NCI-H510A treated with DMSO at 0.1 percent for 48 hours (cell line): ENCODE measurements around the gene MAGI2.
"Not testable (repeated sequence)": the region's sequence is repeated elsewhere in the genome, so short reads cannot be mapped to it uniquely, and the experiment has no call there.

Source experiments
- DNase-seq: peaks from one replicate; lab custom pipeline; 2025; lab: John Stamatoyannopoulos, UW

The MAGI2 gene

DNA sequence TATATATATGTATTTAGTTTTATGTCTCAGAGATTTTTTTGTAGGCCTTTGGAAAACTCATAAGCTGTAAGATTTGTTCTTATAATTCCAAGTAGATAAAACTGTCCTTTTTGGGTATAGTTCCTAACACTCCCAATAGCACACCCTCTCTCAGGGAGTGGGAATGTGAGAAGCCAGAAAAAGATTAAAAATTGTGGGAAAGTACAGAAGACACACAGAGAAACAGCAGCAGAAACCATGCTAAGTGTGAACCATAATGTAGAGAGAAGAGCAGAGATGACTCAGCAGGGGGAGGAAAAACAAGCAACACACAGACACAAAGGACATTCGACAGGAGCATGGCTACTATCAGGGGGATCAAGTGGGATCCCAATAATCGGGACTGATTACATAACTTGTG is 401.6 kb downstream of the MAGI2 start:
- DNase-seq = no peak

DNA sequence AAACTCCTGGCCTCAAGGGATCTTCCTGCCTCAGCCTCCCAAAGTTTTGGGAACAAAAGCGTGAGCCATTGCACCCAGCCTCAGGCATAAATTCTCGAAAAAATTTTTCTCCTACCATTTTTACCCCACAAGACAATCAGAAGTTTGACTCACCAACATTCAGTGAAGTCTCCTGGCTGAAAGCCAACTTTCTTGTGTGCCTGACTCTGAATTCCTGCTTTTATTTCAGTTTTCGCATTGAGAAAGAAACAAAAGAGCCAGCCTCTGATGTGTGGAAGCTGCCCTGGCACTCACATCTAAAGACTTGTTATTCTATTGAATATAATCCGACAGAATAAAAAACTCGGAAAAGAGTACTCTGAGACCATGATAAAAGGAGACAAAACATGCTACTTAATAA is 402.9 kb downstream of the MAGI2 start:
- no peak for DNase-seq

DNA sequence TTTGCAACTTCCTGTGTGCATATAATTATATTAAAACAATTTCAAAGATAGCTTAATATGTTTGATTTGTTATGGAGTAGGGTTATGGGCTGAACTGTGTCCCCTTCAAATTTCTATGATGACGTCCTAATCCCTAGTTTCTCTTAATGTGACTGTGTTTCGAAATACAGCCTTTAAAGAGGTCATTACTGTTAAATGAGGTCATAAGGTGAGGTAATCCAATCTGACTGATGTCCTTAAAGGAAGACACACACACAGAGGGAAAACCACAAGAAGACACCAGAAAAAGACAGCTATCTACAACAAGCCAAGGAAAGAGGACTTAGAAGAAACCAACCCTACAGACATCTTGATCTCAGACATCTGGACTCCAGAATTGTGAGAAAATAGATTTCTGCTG is 407.4 kb downstream of the MAGI2 start:
- DNase-seq = no peak

DNA sequence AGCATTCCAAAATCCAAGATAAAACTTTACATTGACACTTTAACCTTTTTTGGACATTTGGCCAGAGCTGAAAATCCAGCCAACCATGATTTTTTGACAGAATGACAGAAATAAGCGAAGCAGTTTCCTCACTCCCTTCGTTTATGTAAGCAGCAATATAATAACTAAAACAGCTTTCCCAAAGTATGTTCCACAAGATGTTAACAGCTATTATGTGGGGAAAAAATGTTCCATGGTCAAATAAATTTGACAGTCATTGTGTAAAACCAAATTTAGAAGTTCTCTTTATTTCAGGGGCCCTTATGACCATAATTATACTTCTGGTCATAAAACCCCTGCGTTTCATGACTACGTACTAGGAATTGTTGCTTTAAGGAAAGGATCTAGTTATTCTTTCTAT is 416.5 kb downstream of the MAGI2 start:
- no peak for DNase-seq

DNA sequence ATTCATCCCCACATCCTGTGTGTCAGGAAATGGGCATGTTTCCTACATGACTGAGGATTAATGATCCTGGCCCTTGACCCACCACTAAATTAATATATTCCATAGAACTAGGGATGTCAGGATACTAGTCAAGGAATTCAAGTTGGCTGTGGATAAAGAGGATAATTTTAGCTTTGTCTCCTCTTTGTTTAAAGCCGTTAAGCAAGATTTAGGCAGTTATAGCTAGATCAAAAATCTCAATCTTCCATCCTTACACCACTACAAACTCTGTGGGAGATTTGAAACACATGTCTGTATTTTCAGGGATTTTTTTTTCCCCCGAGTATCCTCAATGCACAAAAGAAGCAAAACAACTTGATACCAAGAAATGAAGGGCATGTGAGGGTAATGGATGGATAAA is 417.1 kb downstream of the MAGI2 start:
- no peak for DNase-seq

DNA sequence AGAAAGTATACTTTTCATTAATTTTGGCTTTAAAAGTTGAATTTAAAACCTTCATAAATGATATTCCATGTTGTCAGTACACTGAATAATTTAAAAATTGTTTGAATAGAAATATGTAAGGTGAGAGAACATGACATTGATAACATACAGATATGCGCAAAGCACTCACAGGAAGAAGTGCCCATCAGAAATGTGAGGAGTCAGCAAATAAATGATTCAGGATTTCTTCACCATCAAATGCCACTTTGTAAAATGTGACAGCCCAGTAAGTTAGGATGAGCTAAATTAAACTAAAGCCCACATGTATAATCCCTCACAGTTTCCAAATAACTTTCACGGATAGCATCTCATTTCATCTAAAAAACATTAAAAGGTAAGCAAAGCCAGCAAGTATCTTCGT is 417.6 kb downstream of the MAGI2 start:
- no peak for DNase-seq

DNA sequence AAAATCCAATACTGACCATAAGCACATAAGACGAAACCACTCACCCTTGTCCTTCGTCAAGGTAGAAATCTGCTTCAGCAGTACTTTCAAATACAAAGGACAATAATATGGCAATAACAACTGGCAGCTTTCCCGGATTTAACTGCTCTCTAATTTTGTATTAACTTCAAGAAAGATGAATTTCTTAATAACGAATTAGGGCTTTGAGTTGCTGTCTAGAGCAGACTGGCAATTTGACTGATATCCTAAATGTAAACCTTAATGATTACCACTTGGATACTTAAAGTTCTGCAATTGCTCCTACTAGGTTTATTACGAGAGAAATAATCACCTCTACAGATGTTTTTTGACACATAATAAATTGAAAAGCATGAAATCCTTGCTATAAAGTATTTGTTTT is 418.7 kb downstream of the MAGI2 start:
- DNase-seq = no peak

DNA sequence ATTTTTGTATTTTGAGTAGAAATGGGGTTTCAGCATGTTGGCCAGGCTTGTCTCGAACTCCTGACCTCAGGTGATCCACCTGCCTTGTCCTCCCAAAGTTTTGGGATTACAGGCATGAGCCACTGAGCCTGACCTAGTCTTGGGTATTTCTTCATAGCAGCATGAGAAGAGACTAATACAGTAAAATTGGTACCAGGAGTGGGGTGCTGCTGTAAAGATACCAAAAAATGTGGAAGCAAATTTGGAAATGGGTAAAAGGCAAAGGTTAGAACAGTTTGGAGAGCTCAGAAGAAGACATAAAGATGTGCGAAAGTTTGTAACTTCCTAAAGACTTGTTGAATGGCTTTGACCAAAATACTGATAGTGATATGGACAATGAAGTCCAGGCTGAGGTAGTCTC is 433.8 kb downstream of the MAGI2 start:
- not testable (repeated sequence) for DNase-seq

DNA sequence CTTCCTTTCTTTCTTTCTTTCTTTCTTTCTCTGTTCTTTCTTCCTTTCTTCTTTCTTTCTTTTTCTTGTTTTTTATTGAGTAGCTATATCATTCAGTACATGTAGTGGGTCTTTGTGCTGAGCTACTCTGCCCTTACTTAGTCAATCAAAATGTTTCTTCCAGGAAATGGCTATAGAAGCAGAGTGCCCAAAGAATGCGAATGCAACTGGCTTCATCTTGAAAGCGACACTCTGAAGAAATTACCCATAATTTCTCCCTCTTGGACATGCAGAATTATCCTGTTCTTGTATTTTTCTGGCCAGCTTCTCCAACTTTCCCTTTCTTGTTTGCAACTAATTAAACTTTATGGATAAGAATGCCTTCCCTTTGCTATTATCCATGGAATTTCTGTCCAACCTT is 441.5 kb downstream of the MAGI2 start:
- no peak for DNase-seq

DNA sequence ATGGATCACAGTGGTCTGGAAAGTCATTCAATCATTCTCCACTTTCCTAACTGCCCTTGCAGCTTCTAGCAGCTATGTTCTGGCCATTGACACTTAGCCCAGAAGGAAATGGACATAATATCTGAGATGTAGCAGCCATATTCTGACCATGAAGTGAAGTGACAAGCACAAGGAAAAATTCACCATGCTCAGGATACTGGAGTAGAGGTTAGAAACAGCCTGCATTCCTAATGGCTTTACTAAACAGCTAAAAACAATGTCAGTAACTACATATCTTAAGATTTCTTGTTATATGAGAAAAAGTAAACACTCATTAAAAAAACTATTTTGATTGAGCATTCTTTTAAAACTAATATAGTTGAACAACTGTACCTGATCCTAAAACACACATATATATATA is 443.8 kb downstream of the MAGI2 start:
- DNase-seq = no peak

DNA sequence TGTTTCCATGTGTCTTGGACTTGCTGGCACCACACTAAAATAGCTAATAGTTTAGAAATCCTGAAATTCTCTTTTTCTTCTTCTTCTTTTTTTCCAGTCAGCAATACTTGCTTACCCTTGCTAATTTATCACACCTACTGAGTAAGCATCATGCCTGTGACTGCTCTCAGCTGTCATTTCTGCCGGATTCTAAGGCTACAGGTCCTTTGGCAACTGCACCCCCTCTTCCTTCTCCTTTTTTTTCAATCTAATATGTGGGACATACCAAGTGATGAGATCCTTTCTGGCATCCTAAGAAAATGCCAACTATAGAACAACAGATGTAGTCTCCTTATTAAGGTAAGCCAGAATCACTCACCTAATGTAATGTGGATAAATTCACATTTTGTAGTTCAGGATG is 444.7 kb downstream of the MAGI2 start:
- DNase-seq = no peak

DNA sequence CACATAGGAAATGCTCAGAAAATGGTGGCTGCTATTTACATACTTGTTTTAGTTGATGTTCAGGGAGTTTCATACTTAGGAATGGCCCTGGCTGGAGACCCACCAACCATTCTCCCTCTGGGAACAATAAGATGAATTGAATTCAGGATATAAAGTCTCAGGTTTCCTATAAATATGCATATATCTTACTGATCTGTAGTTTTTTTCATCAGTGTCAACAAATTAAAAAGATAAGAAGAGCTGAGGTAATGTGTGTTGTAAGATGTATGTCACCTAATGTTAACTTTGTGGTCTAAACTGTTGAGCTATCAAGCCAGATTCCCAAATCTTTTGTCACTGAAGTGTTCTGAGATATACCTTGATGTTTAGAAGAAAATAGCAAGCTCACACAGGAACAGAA is 457.5 kb downstream of the MAGI2 start:
- no peak for DNase-seq

DNA sequence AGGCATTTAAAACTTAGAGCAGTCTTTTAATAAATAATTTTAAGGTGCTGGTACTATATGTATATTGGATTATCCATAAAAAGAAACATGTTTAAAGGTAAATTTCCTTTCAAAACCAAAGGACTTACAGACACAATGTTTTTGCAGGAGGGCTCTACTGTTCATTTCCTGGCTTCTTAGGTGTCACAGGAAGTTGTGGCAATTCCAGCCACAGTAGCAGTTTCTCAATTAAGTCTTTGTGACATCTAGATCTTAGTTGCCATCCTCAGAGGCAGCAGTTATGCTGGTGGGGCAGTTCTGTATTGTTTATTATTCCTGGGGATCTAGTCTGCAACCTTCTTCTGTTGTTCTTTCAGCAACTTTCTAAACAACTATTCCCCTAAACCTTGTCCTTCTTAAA is 460.1 kb downstream of the MAGI2 start:
- DNase-seq = no peak

DNA sequence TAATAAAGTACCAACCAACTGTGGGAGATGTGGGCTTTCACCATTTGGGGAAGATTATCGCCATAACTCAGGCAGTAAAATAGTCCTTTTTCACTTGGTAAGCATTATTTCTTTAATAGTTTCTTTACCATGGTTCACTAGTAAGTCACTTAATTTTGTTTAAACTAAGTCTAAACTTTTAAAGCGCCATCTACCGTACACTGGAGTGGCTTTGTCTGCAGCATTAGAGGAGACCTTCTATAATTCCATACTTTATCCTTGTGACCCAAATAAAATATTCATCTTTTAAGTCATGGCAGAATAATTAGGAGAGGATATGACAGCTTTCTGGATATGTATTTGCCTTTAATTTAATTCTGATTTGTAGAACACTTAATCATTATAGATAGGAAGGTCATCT is 468.0 kb downstream of the MAGI2 start:
- DNase-seq = no peak

DNA sequence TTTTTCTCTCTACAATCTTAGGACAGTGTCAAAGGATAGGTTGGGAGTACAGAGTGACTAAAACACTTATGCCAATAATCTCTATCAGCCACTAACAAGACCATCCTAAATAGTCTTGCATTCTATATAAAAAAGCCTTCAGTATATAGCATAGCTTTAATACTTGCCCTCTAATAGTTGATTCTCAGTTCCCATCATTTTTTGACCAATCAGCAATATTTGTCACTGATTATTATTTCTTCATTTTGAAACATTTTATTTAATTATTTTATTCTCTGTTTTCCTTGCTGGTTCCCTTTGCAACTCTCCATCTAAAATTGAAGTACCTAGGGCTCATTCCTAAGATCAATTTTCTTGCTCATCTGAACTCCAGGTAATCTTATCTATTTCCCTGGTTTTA is 470.0 kb downstream of the MAGI2 start:
- no peak for DNase-seq

DNA sequence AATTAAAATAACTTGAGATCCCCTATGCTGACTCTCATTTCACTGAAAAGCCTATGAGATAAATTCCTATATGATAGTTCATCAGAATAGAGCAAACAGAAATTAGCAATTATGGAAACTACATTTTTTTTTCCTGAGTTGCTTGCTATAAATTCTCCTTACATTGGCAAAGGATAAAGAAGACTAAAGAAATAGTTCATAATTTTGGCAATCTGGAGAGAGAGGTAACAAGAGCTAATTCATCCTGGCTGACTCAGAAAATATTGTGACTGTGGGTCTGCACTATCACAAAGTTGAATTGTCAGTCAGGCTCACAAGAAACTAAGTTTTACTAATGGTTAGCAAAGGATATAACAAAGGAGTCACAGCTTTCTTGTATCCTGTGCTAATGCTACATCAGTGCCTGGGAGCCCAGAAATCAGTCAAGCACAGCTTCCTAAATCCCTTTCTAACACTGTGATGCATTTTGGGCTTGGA is 483.0 kb downstream of the MAGI2 start:
- no peak for DNase-seq

DNA sequence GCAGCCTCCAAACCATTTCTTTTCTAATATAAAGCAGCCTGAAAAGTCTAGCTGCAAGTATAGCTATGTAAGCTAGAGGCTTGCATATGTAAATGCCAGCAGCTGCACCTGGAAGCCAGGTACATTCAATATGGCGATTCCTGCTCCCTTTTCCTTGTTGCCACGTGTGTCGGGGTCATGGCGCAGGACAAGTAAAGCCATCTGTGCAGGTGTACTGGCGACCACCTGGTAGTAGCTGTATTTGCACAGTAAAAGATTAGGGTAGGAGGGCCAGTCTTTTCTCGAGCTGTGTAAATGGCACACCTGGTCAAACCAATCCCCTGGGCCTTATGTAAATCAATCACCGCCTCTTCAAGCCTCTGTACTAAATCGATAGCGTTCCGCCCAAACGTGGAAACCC is 484.5 kb downstream of the MAGI2 start:
- no peak for DNase-seq

DNA sequence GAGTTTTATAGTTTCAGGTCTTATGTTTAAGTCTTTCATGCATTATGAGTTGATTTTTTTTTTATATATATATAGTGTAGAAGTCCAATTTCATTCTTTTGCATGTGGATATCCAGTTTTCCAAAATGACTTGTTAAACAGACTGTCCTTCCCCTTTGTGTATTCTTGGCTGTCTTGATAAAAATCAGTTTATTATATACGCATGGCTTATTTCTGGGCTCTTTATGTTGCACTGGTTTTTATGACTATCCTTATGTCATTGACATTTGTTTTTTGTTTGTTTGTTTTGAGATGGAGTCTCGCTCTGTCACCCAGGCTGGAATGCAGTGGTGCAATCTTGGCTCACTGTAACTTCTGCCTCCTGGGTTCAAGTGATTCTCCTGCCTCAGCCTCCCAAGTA is 485.9 kb downstream of the MAGI2 start:
- DNase-seq = not testable (repeated sequence)

DNA sequence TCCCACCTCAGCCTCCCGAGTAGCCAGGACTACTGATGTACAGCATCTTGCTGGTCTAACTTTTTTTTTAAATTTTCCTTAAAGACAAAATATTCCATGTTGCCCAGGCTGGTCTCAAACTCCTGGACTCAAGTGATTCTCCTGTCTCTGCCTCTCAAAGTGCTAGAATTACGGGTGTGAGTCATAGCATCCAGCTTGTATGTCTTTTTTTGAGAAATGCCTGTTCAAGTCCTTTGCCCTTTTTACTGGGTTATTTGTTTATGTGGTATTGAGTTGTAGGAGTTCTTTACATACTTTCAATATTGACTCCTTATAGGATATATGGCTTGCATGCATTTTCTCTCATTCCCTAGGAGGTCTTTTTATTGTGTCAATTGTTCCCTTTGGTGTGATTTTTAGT is 486.4 kb downstream of the MAGI2 start:
- DNase-seq = no peak

DNA sequence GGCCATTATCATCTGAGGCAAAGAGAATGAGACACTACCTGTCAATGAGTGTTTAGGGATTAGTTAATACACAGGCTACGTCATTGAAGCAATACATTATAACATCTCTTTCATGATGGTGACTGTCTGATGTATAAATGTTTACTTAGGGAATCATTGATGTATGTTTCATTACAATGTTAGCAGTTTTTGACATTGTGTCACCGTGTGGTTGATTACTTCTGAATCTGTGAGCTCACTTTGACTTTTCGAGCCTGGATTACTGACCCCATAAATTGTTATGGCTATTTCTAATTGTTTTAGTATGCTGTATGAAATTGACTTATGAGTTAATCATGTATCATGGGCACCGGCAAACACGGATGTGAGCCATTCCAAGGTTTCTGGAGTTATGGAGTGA is 494.0 kb downstream of the MAGI2 start:
- no peak for DNase-seq

DNA sequence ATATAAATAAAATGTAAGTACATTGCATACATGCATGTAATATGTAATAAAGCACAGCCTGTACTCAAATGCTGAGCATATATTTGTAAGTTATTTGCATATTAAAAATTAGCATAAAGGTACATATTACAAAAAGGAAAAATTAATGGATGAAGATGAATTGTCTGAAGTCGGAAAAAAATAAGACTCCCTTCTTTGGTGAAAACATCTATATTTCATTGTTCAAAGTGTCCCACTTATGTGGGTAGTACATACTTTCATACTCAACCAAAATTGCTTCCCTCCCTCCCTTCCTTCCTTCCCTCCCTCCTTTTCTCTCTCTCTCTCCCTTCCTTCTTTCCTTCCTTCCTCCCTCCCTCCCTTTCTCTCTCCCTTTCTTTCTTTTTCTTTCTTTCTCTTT is 498.1 kb downstream of the MAGI2 start:
- DNase-seq = no peak

DNA sequence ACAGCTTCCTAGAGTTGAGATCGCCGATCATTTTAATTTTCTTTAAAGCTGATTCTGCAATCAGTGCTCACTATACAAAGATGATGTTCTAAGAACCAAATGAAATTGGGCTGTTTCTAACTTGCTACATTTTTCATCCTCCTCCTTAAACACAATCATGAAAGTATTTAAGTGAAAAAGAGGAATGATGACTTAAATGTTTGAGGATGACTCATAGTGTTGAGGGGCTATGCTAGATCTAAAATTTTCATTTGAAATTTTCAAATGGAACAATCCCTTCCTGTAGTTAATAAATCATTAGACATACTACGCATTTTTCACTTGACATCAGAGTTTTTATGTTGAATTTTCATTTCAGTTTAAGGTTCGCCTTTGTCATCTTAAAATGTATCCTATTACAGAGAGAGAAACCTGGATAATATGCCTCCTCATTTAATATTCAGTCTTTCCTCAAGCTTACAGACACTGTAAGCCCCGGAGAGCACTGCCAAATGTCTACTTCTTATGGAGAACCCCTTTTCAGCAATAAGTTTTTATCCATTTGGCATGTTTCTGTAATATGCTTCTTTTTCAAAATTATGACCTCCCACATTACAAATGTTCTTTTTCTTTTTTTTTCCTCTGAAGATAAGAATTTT is 499.6 kb downstream of the MAGI2 start:
- no peak for DNase-seq

DNA sequence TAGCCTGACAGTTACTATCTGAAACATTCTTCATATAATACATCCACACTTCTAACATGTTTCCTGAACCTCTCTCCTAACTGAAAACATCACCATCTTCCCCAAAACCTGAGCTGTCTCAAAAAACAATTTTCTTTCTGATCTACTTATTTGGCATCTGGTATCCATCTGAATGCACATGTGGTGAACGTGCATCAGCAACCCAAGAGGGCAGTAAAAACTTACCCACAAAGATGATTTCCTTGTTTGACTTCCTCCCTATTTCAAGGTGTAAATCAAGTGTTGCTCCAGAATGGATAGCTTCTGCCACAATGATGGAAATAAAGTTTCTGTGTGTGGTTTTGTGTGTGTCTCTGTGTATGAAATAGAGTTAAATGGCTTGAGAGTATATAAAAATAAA is 500.4 kb downstream of the MAGI2 start:
- no peak for DNase-seq

DNA sequence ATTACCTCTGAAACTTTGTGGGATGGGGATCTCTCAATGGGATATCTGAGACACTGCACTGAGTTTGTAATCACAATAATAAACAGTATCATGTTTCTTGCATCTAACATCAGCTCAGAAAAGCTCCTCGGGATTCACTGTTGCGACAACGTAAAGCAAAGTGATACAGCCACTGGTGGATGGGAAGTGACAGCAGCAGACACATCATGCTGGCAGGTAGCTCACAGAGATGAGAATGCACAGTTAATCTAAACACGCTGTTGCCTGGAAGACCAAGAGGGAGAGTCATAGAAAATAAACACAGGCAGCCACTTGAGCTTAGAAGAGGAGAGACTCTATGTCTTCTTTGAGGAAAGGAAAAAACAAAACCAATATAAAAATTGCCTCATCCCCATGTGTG is 513.8 kb downstream of the MAGI2 start:
- peak; percentile 14 for DNase-seq

DNA sequence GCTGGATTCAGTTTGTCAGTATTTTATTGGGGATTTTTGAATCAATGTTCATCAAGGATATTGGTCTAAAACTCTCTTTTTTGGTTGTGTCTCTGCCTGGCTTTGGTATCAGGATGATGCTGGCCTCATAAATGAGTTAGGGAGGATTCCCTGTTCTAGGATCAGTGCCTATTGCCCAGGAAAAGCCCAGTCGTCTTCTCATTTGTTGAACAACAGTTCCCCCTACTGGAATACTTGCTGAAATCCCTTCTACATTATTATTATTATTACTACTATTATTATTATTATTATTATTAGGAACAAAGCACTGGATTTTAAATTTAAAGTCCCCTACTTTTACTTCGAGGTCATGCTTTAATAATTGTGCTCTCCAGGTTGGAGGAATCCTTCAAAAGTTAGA is 528.9 kb downstream of the MAGI2 start:
- no peak for DNase-seq
